Heart right ventricle (tissue), 16 donors: ENCODE measurements around the gene CDC45. TPM values are rescaled to one million over a fixed set of nuclear protein-coding genes. Genes with fewer than 3 reads are reported as not detected.
A peak's percentile ranks its signal among the peaks of the same experiment; 100 is the strongest.

Source experiments
- ATAC-seq, 8 donors: fragments of 200-7000 bp; cut with Tn5 transposase; one replicate each; pipeline ENCODE4 v1.9.1; 2020; ENCODE audit warnings: mild to moderate bottlenecking in 8 of 8, moderate library complexity in 8 of 8, moderate number of reproducible peaks in 1 of 8
- DNase-seq, 2 donors: peaks; one replicate each; pipeline ENCODE4 v3.0.0-alpha.2; 2020
- H3K27ac ChIP-seq, 10 donors: fragments of 200-600 bp; sonication (generic) in 2 of 10; one replicate each; pipeline versions ENCODE4 v1.5.0 to v1.8.0; 2020 to 2022; ENCODE audit warnings: mild to moderate bottlenecking in 3 of 10
- H3K27me3 ChIP-seq, 7 donors: fragments of 200-600 bp; one replicate each; pipeline ENCODE4 v1.8.0; 2021 to 2022; ENCODE audit warnings: mild to moderate bottlenecking in 2 of 7
- H3K36me3 ChIP-seq, 9 donors: fragments of 200-600 bp; sonication (generic) in 1 of 9; one replicate each; pipeline versions ENCODE4 v1.5.0 to v1.8.0; 2020 to 2022; ENCODE audit warnings: mild to moderate bottlenecking in 2 of 9
- H3K4me1 ChIP-seq, 9 donors: fragments of 200-600 bp; sonication (generic) in 1 of 9; one replicate each; pipeline versions ENCODE4 v1.5.0 to v1.8.0; 2020 to 2022; ENCODE audit warnings: mild to moderate bottlenecking in 4 of 9
- H3K4me3 ChIP-seq, 10 donors: fragments of 200-600 bp; sonication (generic) in 2 of 10; one replicate each; pipeline versions ENCODE4 v1.5.0 to v1.8.0; 2020 to 2022; ENCODE audit warnings: mild to moderate bottlenecking in 7 of 10, moderate library complexity in 2 of 10
- H3K9me3 ChIP-seq, 11 donors: fragments of 200-600 bp in 10 of 11; sonication (generic) in 2 of 11; one replicate each; pipeline versions ENCODE4 v1.5.0 to v1.8.0; 2013 to 2022; ENCODE audit warnings: mild to moderate bottlenecking in 2 of 11, control low read depth in 1 of 11, moderate library complexity in 1 of 11
- WGBS, 2 donors: extraction: QIAGEN DNeasy Blood & Tissue Kit; methylation state at CpG; one replicate each; pipeline ENCODE4 v1.1.7; 2013; ENCODE audit warnings: inconsistent platforms in 1 of 2; 5-methylcytosine and 5-hydroxymethylcytosine counted together
- intact Hi-C, 10 donors: fragments of 100-400 bp; cut with DNase I; formaldehyde crosslinking; loops; one replicate each; pipeline versions ENCODE4 v1.11.1 to v1.14.2; 2022
- polyA plus RNA-seq, 2 donors: library from polyadenylated mRNA; stranded (reverse); fragments of 200-250 nt; gene quantifications; one replicate each; pipeline ENCODE4 v1.2.3, GENCODE V29; 2013
- total RNA-seq, 10 donors: library from RNA; stranded (reverse); fragmentation: NEBNext Ultra II Directional in 3 of 10; extraction: Animal tissue kit (Norgen Biotek cat#: 25700) in 3 of 10; gene quantifications; one replicate each; pipeline versions ENCODE4 v1.2.1 to v1.2.4, GENCODE V29; 2021 to 2023
- TF ChIP-seq, protein P1 (sequence below), 9 donors: fragments of 200-600 bp; sonication (generic) in 2 of 9; IDR thresholded peaks; one replicate each; pipeline versions ENCODE4 v1.5.0 to v1.8.0; 2021 to 2022; ENCODE audit warnings: antibody characterized with exemption in 9 of 9, mild to moderate bottlenecking in 5 of 9, moderate library complexity in 1 of 9
- donor health status: Arrhythmogenic right ventricular cardiomyopathy.
- donor health status: ischemic (EF 13 %, LVEDD 7.1; RV severe dilation, severe dysfunction).
- donor health status: healthy with polysubstance abuse.
- donor health status: DM: no; HTN: yes; CAD: no.
- donor health status: DM: no; HTN: no; CAD: no.
- donor health status: ischemic (EF 25% LVEDD 6.9; RV normal size, moderate dysfunction).
- donor health status: ischemic (EF 25% LVEDD 5.7; RV mildly dilated, moderate dysfunction).
- donor health status: healthy.
- donor health status: DM: yes; HTN: yes; CAD: no.
- donor health status: Ischemic cardiomyopathy.
- donor health status: ischemic (EF 35%, LVEDD 5.7; RV mildly dilated, moderate dysfunction).
- donor health status: nonischemic (EF 11% LVEDD 7.7; RV severe dilation, severe dysfunction).
- donor health status: DM: yes; HTN: yes; CAD: no.
- donor health status: PGD.
- donor health status: ischemic (EF 29% LVEDD 5.4; RV normal size, mild dysfunction).
- donor health status: nonischemic (EF 23%, LVEDD 6.1; RV moderate dilation, normal function).

CDC45 gene
- total and polyA plus RNA-seq, 12 donors: 0.15 to 3.4 (median 0.57) TPM; not detected in 4

DNA sequence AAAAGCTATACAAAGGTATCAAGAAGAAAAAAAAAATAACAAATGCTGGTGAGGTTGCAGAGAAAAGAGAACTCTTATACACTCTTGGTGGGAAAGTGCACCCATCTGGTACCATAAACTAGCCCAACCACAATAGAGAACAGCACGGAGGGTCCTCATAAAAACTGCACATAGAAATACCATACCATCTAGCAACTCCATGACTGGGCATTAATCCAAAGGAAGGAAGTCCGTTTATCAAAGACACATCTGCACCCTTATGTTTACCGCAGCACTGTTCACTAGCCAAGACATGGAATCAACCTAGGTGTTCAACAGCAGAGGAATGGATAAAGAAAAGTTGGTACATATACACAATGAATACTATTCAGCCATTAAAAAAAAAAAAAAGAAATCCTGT is 55.3 kb downstream of the CDC45 start:
- TF ChIP-seq, protein P1, sequence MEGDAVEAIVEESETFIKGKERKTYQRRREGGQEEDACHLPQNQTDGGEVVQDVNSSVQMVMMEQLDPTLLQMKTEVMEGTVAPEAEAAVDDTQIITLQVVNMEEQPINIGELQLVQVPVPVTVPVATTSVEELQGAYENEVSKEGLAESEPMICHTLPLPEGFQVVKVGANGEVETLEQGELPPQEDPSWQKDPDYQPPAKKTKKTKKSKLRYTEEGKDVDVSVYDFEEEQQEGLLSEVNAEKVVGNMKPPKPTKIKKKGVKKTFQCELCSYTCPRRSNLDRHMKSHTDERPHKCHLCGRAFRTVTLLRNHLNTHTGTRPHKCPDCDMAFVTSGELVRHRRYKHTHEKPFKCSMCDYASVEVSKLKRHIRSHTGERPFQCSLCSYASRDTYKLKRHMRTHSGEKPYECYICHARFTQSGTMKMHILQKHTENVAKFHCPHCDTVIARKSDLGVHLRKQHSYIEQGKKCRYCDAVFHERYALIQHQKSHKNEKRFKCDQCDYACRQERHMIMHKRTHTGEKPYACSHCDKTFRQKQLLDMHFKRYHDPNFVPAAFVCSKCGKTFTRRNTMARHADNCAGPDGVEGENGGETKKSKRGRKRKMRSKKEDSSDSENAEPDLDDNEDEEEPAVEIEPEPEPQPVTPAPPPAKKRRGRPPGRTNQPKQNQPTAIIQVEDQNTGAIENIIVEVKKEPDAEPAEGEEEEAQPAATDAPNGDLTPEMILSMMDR (IDR thresholded peaks at IDR 0.05): no peak
- H3K9me3 ChIP-seq: no peaks in the 10 kb centered on the region
- peak in 1 of 8 donors; percentile 41 for ATAC-seq
- peaks cover 0 to 10% (median 0%) of the 10 kb centered on the region in 9 donors for H3K4me1 ChIP-seq
- H3K27ac ChIP-seq: no peak overlapping the region
- intact Hi-C loops: no loop called here
- no peak for DNase-seq
- no peaks in the 10 kb centered on the region for H3K36me3 ChIP-seq
- H3K4me3 ChIP-seq: no peak overlapping the region
- 47 to 51% methylated on average over 3 of the region's 3 CpGs for WGBS, 2 donors
- peaks cover 0 to 7% (median 0%) of the 10 kb centered on the region in 7 donors for H3K27me3 ChIP-seq

DNA sequence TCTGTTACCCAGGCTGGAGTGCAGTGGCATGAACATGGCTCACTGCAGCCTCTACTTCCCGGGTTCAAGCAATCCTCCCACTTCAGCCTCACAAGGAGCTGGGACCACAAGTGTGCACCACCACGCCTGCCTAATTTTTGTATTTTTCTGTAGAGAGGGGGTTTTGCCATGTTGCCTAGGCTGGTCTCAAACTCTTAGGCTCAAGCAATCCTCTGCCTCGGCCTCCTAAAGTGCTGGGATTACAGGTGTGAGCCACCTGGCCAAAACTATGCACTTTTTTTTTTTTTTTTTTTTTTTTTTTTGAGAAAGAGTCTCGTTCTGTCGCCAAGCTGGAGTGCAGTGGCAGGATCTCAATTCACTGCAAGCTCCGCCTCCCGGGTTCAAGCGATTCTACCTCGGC is 56.8 kb downstream of the CDC45 start:
- Histone ChIP-seq H3K36me3 (no peaks in the 10 kb centered on the region), H3K4me1 (peaks cover 0 to 10% (median 0%) of the 10 kb centered on the region in 9 donors), H3K27me3 (peaks cover 0 to 7% (median 0%) of the 10 kb centered on the region in 7 donors), H3K9me3 (no peaks in the 10 kb centered on the region), H3K4me3 (no peak overlapping the region), H3K27ac (no peak overlapping the region)
- TF ChIP-seq, protein P1 (IDR thresholded peaks at IDR 0.05): no peak
- ATAC-seq (no peak), DNase-seq (no peak)
- 94 to 96% methylated on average over 9 of the region's 9 CpGs for WGBS, 2 donors
- intact Hi-C loops: no loop called here

DNA sequence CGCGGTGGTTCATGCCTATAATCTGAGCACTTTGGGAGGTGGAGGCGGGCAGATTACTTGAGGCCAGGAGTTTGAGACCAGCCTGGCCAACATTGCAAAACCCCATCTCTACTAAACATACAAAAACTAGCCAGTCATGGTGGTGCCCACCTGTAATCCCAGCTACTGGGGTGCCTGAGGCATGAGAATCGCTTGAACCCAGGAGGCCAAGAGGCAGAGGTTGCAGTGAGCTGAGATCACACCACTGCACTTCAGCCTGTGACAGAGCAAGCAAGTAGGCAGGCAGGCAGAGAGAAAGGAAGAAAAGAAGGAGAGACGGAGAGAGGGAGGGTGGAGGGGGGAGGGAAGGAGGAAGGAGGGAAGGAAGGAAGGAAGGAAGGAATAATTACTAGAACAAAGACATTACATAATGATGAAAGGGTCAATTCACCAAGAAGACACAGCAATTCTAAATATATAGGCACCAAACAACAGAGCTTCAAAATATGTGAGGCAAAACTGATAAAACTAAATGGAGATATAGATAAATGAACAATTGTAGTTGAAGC is 58.3 kb downstream of the CDC45 start:
- DNase-seq: no peak
- Histone ChIP-seq H3K36me3 (no peaks in the 10 kb centered on the region), H3K4me3 (no peak overlapping the region), H3K27ac (no peak overlapping the region), H3K9me3 (no peaks in the 10 kb centered on the region), H3K4me1 (peaks cover 0 to 10% (median 0%) of the 10 kb centered on the region in 9 donors), H3K27me3 (peaks cover 0 to 7% (median 0%) of the 10 kb centered on the region in 7 donors)
- ATAC-seq: no peak
- TF ChIP-seq, protein P1 (IDR thresholded peaks at IDR 0.05): no peak
- 87 to 88% methylated on average over 5 of the region's 5 CpGs for WGBS, 2 donors
- intact Hi-C loops: no loop called here

DNA sequence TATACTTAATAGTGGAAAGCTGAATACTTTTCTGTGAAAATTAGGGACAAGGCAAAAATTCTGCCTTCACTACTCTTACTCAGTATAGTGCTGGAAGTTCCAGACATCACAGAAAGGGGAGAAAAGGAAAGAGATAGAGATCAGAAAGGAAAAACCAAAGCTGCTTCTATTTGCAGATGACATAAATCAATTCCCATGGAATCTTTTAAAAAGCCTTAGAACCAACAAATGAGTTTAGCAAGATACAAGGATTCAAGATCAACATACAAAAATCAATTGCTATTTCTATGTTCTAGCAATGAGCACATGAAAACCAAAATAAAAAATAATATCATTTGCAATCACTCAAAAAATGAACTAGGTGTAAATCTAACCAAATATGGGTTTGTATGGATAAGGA is 60.7 kb downstream of the CDC45 start:
- H3K4me1 ChIP-seq: peaks cover 0 to 8% (median 0%) of the 10 kb centered on the region in 9 donors
- H3K27ac ChIP-seq: no peak overlapping the region
- peaks cover 0 to 7% (median 0%) of the 10 kb centered on the region in 7 donors for H3K27me3 ChIP-seq
- ATAC-seq (no peak), DNase-seq (no peak)
- intact Hi-C loops: no loop called here
- no peak overlapping the region for H3K4me3 ChIP-seq
- H3K9me3 ChIP-seq: no peaks in the 10 kb centered on the region
- no peaks in the 10 kb centered on the region for H3K36me3 ChIP-seq
- TF ChIP-seq, protein P1 (IDR thresholded peaks at IDR 0.05): no peak
